ENCODE measurements around the gene KDM3A. TPM values are rescaled to one million over a fixed set of nuclear protein-coding genes. Genes with fewer than 3 reads are reported as not detected.

KDM3A gene
- total and polyA plus RNA-seq, 10 of the 15 experiments (the other 5 are each of a cell fraction or from before 2014, with no cell fraction given), result 3.8 to 102 (median 11.1) TPM

DNA sequence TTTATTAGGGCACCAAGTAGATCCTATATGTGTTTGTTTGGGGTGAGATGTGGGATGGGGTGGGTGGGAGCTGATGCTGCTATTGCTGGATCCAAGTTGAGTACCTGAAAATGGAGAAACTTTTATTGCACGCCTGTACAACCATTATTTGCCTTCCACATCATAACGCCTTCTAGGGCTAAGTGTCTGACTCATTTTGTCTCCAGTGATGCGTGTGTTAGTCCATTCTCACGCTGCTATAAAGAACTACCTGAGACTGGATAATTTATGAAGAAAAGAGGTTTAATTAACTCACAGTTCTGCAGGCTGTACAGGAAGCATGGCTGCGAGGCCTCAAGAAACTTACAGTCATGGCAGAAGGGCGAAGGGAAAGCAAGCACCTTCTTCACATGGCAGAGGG is 58.2 kb downstream of the KDM3A start:
- RAD21 ChIA-PET (ENCODE audit: unreplicated experiment), result no interaction called here
- Histone ChIP-seq H3K79me2 (ENCODE audit: control insufficient read depth, insufficient read depth, low read length) (no peaks in the 10 kb centered on the region), H3K9me3 (replicated peaks; ENCODE audit: control insufficient read depth, insufficient read depth, low read length) (peaks cover 22% of the 10 kb centered on the region), H3K36me3 (ENCODE audit: control insufficient read depth in 2 of 2, insufficient read depth in 2 of 2, low read length in 1 of 2) (peaks cover 0 to 34% of the 10 kb centered on the region in 2 experiments; a peak in 3 of 4 replicates), H3K4me2 (ENCODE audit: control insufficient read depth, insufficient read depth) (no peak overlapping the region), H4K20me1 (ENCODE audit: control insufficient read depth, insufficient read depth) (0 out of 2 replicates have a peak, but pooled peaks cover 2% of the 10 kb centered on the region), H3K27me3 (replicated peaks in 1 of 2; ENCODE audit: control insufficient read depth in 2 of 2, insufficient read depth in 2 of 2, low read length in 1 of 2) (no peaks in the 10 kb centered on the region), H3K9ac (ENCODE audit: control insufficient read depth, insufficient read depth, low read length) (no peak overlapping the region), H2AFZ (ENCODE audit: control insufficient read depth, low read depth, low read length) (no peak overlapping the region), H3K27ac (ENCODE audit: control insufficient read depth, insufficient read depth) (no peak overlapping the region), H3K4me3 (no peak overlapping the region), H3K4me1 (ENCODE audit: control insufficient read depth, insufficient read depth, low read length) (no peaks in the 10 kb centered on the region)
- SMC1A ChIA-PET (ENCODE audit: uncharacterized antibody, unreplicated experiment), result no interaction called here
- BruUV-seq (replicated peaks), result no TSS peak
- ATAC-seq (no peak), FAIRE-seq (no peak), DNase-seq (ENCODE audit: low read depth, low spot score) (no peak)
- POLR2A ChIA-PET, result no interaction called here
- intact Hi-C loops (cut with micrococcal nuclease; ENCODE audit: unreplicated experiment), result no loop called here
- in situ Hi-C loops (cut with MboI), result no loop called here
- CTCF ChIA-PET, result no interaction called here
- WGBS (ENCODE audit: insufficient coverage, insufficient replicate concordance, low lambda C conversion rate, missing lambda C conversion rate), result 60% methylated on average over 6 of the region's 6 CpGs
- no peak for TF ChIP-seq ZNF207 (IDR thresholded peaks at IDR 0.05; ENCODE audit: borderline replicate concordance)
- TF ChIP-seq TAF1 (IDR thresholded peaks at IDR 0.05; ENCODE audit: borderline replicate concordance, low read depth, low read length), result no peak
- TF ChIP-seq IKZF1 (conservative IDR thresholded peaks at IDR 0.05), result no peak
- TF ChIP-seq, protein P1, sequence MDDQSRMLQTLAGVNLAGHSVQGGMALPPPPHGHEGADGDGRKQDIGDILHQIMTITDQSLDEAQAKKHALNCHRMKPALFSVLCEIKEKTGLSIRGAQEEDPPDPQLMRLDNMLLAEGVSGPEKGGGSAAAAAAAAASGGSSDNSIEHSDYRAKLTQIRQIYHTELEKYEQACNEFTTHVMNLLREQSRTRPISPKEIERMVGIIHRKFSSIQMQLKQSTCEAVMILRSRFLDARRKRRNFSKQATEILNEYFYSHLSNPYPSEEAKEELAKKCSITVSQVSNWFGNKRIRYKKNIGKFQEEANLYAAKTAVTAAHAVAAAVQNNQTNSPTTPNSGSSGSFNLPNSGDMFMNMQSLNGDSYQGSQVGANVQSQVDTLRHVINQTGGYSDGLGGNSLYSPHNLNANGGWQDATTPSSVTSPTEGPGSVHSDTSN (IDR thresholded peaks at IDR 0.05; ENCODE audit: insufficient replicate concordance, low read depth, low read length), result no peak
- TF ChIP-seq, protein P2, sequence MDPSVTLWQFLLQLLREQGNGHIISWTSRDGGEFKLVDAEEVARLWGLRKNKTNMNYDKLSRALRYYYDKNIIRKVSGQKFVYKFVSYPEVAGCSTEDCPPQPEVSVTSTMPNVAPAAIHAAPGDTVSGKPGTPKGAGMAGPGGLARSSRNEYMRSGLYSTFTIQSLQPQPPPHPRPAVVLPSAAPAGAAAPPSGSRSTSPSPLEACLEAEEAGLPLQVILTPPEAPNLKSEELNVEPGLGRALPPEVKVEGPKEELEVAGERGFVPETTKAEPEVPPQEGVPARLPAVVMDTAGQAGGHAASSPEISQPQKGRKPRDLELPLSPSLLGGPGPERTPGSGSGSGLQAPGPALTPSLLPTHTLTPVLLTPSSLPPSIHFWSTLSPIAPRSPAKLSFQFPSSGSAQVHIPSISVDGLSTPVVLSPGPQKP (IDR thresholded peaks at IDR 0.05; ENCODE audit: low read depth, low read length), result no peak
- no peak for TF ChIP-seq PAX8 (IDR thresholded peaks at IDR 0.05)
- TF ChIP-seq ZNF217 (IDR thresholded peaks at IDR 0.05), result no peak
- TF ChIP-seq, protein P3, sequence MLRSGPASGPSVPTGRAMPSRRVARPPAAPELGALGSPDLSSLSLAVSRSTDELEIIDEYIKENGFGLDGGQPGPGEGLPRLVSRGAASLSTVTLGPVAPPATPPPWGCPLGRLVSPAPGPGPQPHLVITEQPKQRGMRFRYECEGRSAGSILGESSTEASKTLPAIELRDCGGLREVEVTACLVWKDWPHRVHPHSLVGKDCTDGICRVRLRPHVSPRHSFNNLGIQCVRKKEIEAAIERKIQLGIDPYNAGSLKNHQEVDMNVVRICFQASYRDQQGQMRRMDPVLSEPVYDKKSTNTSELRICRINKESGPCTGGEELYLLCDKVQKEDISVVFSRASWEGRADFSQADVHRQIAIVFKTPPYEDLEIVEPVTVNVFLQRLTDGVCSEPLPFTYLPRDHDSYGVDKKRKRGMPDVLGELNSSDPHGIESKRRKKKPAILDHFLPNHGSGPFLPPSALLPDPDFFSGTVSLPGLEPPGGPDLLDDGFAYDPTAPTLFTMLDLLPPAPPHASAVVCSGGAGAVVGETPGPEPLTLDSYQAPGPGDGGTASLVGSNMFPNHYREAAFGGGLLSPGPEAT (IDR thresholded peaks at IDR 0.05; ENCODE audit: low read depth), result no peak
- TF ChIP-seq PAX5 (IDR thresholded peaks at IDR 0.05; ENCODE audit: borderline replicate concordance, low read depth, low read length), result no peak
- TF ChIP-seq TCF7 (IDR thresholded peaks at IDR 0.05; ENCODE audit: borderline replicate concordance), result no peak
- TF ChIP-seq TCF3 (IDR thresholded peaks at IDR 0.05; ENCODE audit: borderline replicate concordance, insufficient read depth, low read depth, low read length), result no peak
- TF ChIP-seq ZBED1 (IDR thresholded peaks at IDR 0.05; ENCODE audit: borderline replicate concordance), result no peak
- no peak for TF ChIP-seq KAT2A (conservative IDR thresholded peaks at IDR 0.05; ENCODE audit: control insufficient read depth, low read depth, low read length)
- TF ChIP-seq NR2C1 (IDR thresholded peaks at IDR 0.05), result no peak
- no peak for TF ChIP-seq ZZZ3 (IDR thresholded peaks at IDR 0.05; ENCODE audit: control insufficient read depth, insufficient read length, low read depth)
- no peak for TF ChIP-seq FOXM1 (IDR thresholded peaks at IDR 0.05; ENCODE audit: low read depth, low read length)
- TF ChIP-seq PML (IDR thresholded peaks at IDR 0.05; ENCODE audit: low read length), result no peak
